GM12865 (cell line): ENCODE data around the gene ITPR2.
A peak's percentile ranks its signal among the peaks of the same experiment; 100 is the strongest.
"Not testable (repeated sequence)": the region's sequence is repeated elsewhere in the genome, so short reads cannot be mapped to it uniquely, and the experiment has no call there.

Source experiments
- DNase-seq: peaks from one replicate; pipeline ENCODE4 v3.0.0; 2010; ENCODE audit warnings: low read depth
- H3K4me3 ChIP-seq: 2 replicates; pipeline ENCODE4 v1.5.1; 2011; ENCODE audit warnings: mild to moderate bottlenecking, low read depth, low read length, control low read depth
- CTCF ChIP-seq: IDR thresholded peaks from 2 replicates; pipeline ENCODE4 v1.5.1; 2011; ENCODE audit warnings: low read length, control low read depth, low read depth, inconsistent platforms; ENCODE audit not compliant: insufficient read depth; ENCODE audit errors: missing control alignments

The ITPR2 gene

GRCh38 chr12:26791301-26791791, 41.6 kb downstream of the ITPR2 start:
- no peak for TF ChIP-seq CTCF
- DNase-seq = peak; percentile 36
- no peak overlapping the region for H3K4me3 ChIP-seq

GRCh38 chr12:26790645-26790994, 42.4 kb downstream of the ITPR2 start:
- no peak overlapping the region for H3K4me3 ChIP-seq
- no peak for TF ChIP-seq CTCF
- no peak for DNase-seq

- TF ChIP-seq CTCF = no peak
These were observed 43.0 kb downstream of the ITPR2 start for GRCh38 chr12:26789731-26790644.

DNA sequence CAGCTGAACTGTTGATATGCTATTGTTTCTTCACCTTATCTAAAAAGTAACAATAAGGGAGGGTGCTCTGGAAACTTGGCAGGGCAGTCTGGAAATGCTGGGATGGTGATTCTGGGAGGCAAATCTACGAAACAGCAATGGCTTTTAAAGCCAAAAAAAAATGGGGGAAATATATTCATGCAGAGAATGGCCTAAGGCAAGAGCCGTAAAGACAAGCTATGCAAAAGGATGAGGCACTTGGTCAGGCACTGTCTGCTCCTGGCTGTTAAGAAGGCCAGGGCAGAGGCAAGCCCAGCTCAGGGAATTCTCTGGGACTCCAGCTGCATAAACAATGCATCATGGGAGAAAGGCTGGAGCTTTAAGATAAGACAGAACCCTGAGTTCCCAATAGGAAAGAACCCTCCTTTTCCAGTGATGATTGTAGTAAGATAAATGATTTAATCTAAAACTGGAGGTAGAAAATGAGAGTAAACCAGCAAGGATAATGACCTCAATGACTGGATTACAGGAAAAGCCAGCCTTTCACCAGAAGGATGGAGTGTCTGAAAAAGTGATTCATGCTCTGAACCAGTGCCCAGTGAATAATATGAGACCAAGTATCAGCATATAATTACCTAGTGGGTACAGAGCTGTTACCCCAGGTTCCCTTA, 46.0 kb downstream of the ITPR2 start:
- TF ChIP-seq CTCF = no peak
- no peak overlapping the region for H3K4me3 ChIP-seq
- no peak for DNase-seq

More at GRCh38 chr12:26789731-26790644, 43.0 kb downstream of the ITPR2 start:
- DNase-seq = no peak
- H3K4me3 ChIP-seq = no peak overlapping the region

DNA sequence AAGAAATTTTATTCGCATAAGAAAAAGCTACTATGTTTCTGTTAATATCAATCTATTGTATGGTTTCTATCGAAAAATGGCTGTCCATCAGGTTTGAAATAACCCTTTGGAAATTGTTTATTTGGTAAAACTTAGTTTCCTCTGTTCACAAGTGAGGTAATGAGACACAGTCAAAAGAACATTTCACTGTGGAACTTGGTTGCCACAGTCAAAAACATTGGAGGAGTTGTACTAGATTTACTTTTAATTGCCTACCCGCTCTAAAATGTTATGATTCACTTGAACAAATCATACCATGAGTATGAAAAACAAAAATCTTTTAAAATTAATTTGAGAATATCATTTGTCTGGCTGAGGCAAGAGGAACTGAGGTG, 46.5 kb downstream of the ITPR2 start:
- TF ChIP-seq CTCF = no peak
- DNase-seq = no peak

DNA sequence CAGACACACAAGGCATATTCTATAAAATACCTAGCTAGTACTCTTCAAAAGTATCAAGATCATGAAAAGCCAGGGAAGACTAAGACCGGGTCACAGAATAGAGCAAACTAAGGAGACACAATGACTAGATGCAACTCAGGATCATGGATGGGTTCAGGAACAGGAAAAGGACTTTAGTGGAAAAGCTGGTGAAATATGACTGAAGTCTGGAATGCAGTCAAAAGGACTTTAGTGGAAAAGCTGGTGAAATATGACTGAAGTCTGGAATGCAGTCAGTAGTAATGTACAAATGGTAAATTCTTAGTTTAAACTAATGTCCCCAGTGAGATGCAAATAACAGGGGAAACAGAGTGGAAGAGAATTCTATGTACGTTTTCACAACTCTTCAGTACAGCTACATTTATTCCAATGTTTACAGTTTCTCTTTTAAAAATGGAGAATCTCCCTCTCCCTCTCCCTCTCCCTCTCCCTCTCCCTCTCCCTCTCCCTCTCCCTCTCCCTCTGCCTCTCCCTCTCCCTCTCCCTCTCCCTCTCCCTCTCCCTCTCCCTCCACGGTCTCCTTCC, 49.1 kb downstream of the ITPR2 start:
- H3K4me3 ChIP-seq, DNase-seq: not testable (repeated sequence)

More for the DNA sequence above, 46.5 kb downstream of the ITPR2 start:
- no peak overlapping the region for H3K4me3 ChIP-seq

DNA sequence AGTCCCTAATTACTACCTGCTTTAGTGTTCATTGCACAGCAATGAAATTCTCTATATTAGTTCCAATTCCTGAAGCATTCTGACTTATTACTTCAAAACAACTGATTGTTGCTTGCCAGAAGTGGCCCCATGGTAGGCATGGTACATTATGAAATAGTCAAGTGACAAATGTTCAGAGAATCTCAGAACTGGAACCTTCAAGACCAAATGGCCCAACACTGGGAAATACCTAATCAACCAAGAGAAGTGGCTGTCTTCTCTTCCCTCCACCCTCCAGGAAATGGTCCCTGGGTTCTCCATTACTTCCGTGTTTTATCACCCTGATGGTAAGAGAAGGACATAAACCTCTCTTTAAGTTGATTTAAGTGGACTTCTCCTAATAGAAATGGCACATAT, 49.9 kb downstream of the ITPR2 start:
- no peak for DNase-seq
- TF ChIP-seq CTCF = no peak
- no peak overlapping the region for H3K4me3 ChIP-seq
